Sciatic nerve (tissue), 2 donors: ENCODE data around the gene DTX3. TPM values are rescaled to one million over a fixed set of nuclear protein-coding genes. Genes with fewer than 3 reads are reported as not detected.
A peak's percentile ranks its signal among the peaks of the same experiment; 100 is the strongest.

Experiments
- ATAC-seq: fragments of 200-7000 bp; cut with Tn5 transposase; one replicate; pipeline ENCODE4 v1.9.1; 2020; ENCODE audit warnings: mild to moderate bottlenecking, moderate library complexity
- DNase-seq: peaks from one replicate; pipeline ENCODE4 v3.0.0-alpha.2; 2020; ENCODE audit warnings: low spot score
- intact Hi-C: fragments of 100-400 bp; cut with DNase I; formaldehyde crosslinking; loops from one replicate; pipeline ENCODE4 v1.14.2; 2022
- total RNA-seq: library from RNA; stranded (reverse); fragmentation: NEBNext Ultra II Directional; extraction: Animal tissue kit (Norgen Biotek cat#: 25700); gene quantifications from one replicate; pipeline ENCODE4 v1.2.1, GENCODE V29; 2021
- donor health status: DM: no; HTN: no; CAD: no.
- donor health status: DM: no; HTN: no; CAD: no.

Gene DTX3
- total RNA-seq, 1 donor from 2014 or later: 42.9 TPM

- DNase-seq (no peak), ATAC-seq (peak; percentile 79)
- intact Hi-C loops: no loop called here
These were observed 690 bp upstream of the DTX3 start for GRCh38 chr12:57603815-57604453.

- peak; percentile 16 for ATAC-seq
- DNase-seq: no peak
- intact Hi-C loops: no loop called here
These were observed 577 bp downstream of the DTX3 start for GRCh38 chr12:57604992-57605810.

GRCh38 chr12:57605811-57606311 lies 1.2 kb downstream of the DTX3 start:
- intact Hi-C loops: no loop called here
- DNase-seq (no peak), ATAC-seq (no peak)

GRCh38 chr12:57606399-57606798 lies 1.8 kb downstream of the DTX3 start:
- ATAC-seq: no peak
- intact Hi-C loops: no loop called here

GRCh38 chr12:57606821-57607220 lies 2.2 kb downstream of the DTX3 start:
- intact Hi-C loops: no loop called here
- ATAC-seq (no peak), DNase-seq (no peak)

More at GRCh38 chr12:57606399-57606798, 1.8 kb downstream of the DTX3 start:
- no peak for DNase-seq

GRCh38 chr12:57607958-57608663 lies 3.5 kb downstream of the DTX3 start:
- intact Hi-C loops: no loop called here

GRCh38 chr12:57609101-57609780 lies 4.6 kb downstream of the DTX3 start:
- no peak for DNase-seq

More at GRCh38 chr12:57607958-57608663, 3.5 kb downstream of the DTX3 start:
- no peak for ATAC-seq
- no peak for DNase-seq

GRCh38 chr12:57609781-57610553 lies 5.3 kb downstream of the DTX3 start:
- peak; percentile 76 for DNase-seq
- peak; percentile 70 for ATAC-seq
- intact Hi-C loops: no loop called here

More at GRCh38 chr12:57609101-57609780, 4.6 kb downstream of the DTX3 start:
- ATAC-seq: peak; percentile 2
- intact Hi-C loops: no loop called here

- DNase-seq (peak; percentile 82), ATAC-seq (peak; percentile 68)
- intact Hi-C loops: no loop called here
These were observed 6.0 kb downstream of the DTX3 start for GRCh38 chr12:57610554-57611107.

- peak; percentile 89 for DNase-seq
- ATAC-seq: peak; percentile 88
- intact Hi-C loops: no loop called here
These were observed 6.6 kb downstream of the DTX3 start, which contains the start of gene ARHGEF25 for GRCh38 chr12:57611108-57611826. TSS of gene ARHGEF25 (plus strand) at chr12:57611435. CDS start at chr12:57611895, 460 bp downstream.

- DNase-seq: no peak
- intact Hi-C loops: no loop called here
- no peak for ATAC-seq
These were observed 7.4 kb downstream of the DTX3 start for GRCh38 chr12:57611827-57612710.

- DNase-seq: no peak
These were observed 8.2 kb downstream of the DTX3 start for GRCh38 chr12:57612711-57613426.

GRCh38 chr12:57613427-57614109 lies 8.9 kb downstream of the DTX3 start:
- DNase-seq (no peak), ATAC-seq (no peak)
- intact Hi-C loops: no loop called here

More at GRCh38 chr12:57612711-57613426, 8.2 kb downstream of the DTX3 start:
- intact Hi-C loops: no loop called here
- no peak for ATAC-seq

- intact Hi-C loops: no loop called here
- no peak for DNase-seq
- no peak for ATAC-seq
These were observed 9.7 kb downstream of the DTX3 start for GRCh38 chr12:57614178-57614947.
